H1 (cell line): Measurements from ENCODE around the gene CHCHD3. TPM values are rescaled to one million over a fixed set of nuclear protein-coding genes. Genes with fewer than 3 reads are reported as not detected.

Source experiments
- CTCF ChIA-PET: fragments of 300-600 bp; sonication (Branson Sonifier 250); formaldehyde crosslinking; loops from one replicate; lab custom pipeline; 2021; ENCODE audit not compliant: partially characterized antibody; lab: Charles Lee
- POLR2A ChIA-PET: fragments of 300-600 bp; sonication (Branson Sonifier 250); formaldehyde crosslinking; loops from one replicate; lab custom pipeline; 2021; ENCODE audit warnings: inconsistent platforms; ENCODE audit not compliant: partially characterized antibody; lab: Charles Lee
- DNase-seq, 2 experiments: peaks; one replicate each; pipeline versions ENCODE4 v3.0.0 to v3.0.0-alpha.2; 2010 to 2022; ENCODE audit warnings: low spot score in 2 of 2, low read depth in 1 of 2, mixed read lengths in 1 of 2
- FAIRE-seq: peaks from 2 replicates; lab custom pipeline; 2011; peaks lifted over from hg19 to GRCh38; lab: Jason Lieb, UNC
- H2AFZ ChIP-seq: 2 replicates; pipeline ENCODE4 v1.8.1; 2012; ENCODE audit warnings: low read length, inconsistent platforms
- H2AK5ac ChIP-seq: 2 replicates; pipeline ENCODE4 v1.6.1; 2013; ENCODE audit warnings: low read depth, low read length
- H2BK120ac ChIP-seq: replicated peaks from 2 replicates; pipeline ENCODE3; 2013; ENCODE audit warnings: low read depth, low read length, inconsistent platforms
- H2BK12ac ChIP-seq: 2 replicates; pipeline ENCODE4 v1.6.1; 2013; ENCODE audit warnings: low read depth, low read length
- H2BK15ac ChIP-seq: 2 replicates; pipeline ENCODE4 v1.6.1; 2013; ENCODE audit warnings: low read length
- H2BK20ac ChIP-seq: 2 replicates; pipeline ENCODE4 v1.6.1; 2013; ENCODE audit warnings: low read length
- H2BK5ac ChIP-seq: 2 replicates; pipeline ENCODE4 v1.6.1; 2013; ENCODE audit warnings: low read depth, low read length
- H3K14ac ChIP-seq: 2 replicates; pipeline ENCODE4 v1.6.1; 2013; ENCODE audit warnings: inconsistent platforms; ENCODE audit not compliant: insufficient read length
- H3K18ac ChIP-seq: 2 replicates; pipeline ENCODE4 v1.6.1; 2013; ENCODE audit warnings: low read length; ENCODE audit errors: extremely low read depth
- H3K23ac ChIP-seq: 2 replicates; pipeline ENCODE4 v1.6.1; 2013; ENCODE audit warnings: inconsistent platforms; ENCODE audit not compliant: insufficient read length
- H3K23me2 ChIP-seq: 2 replicates; pipeline ENCODE4 v1.6.1; 2013; ENCODE audit warnings: low read depth, low read length
- H3K27ac ChIP-seq: 2 replicates; pipeline ENCODE4 v1.6.1; 2011; ENCODE audit warnings: low read depth, low read length, inconsistent platforms
- H3K27me3 ChIP-seq, 4 experiments: replicated peaks in 1 of 4; 1 replicate in 1 of 4; 2 replicates in 3 of 4; pipeline versions ENCODE4 v1.6.1 to v1.8.1; 2011 to 2013; ENCODE audit warnings: low read length in 3 of 4, mild to moderate bottlenecking in 3 of 4, inconsistent platforms in 2 of 4, mixed read lengths in 2 of 4, moderate library complexity in 1 of 4; ENCODE audit not compliant: control insufficient read depth in 3 of 4, insufficient read depth in 3 of 4; ENCODE audit errors: extremely low read depth in 1 of 4
- H3K36me3 ChIP-seq, 4 experiments: 2 replicates each; pipeline versions ENCODE4 v1.6.1 to v1.8.1; 2011 to 2013; ENCODE audit warnings: mild to moderate bottlenecking in 4 of 4, low read length in 3 of 4, moderate library complexity in 2 of 4, control low read depth in 1 of 4, inconsistent platforms in 1 of 4; ENCODE audit not compliant: insufficient read depth in 4 of 4, control insufficient read depth in 2 of 4
- H3K4ac ChIP-seq: replicated peaks from 2 replicates; pipeline ENCODE3; 2013; ENCODE audit warnings: low read length, low read depth, mixed read lengths, inconsistent platforms; ENCODE audit not compliant: insufficient read length
- H3K4me1 ChIP-seq, 4 experiments: replicated peaks in 1 of 4; 1 replicate in 1 of 4; 2 replicates in 3 of 4; pipeline versions ENCODE4 v1.6.1 to v1.8.1; 2011 to 2013; ENCODE audit warnings: low read length in 3 of 4, inconsistent platforms in 2 of 4, mixed read lengths in 1 of 4; ENCODE audit not compliant: insufficient read depth in 4 of 4, control insufficient read depth in 3 of 4
- H3K4me2 ChIP-seq, 2 experiments: 2 replicates each; pipeline versions ENCODE4 v1.6.1 to v1.8.1; 2011 to 2013; ENCODE audit warnings: low read depth in 2 of 2, low read length in 2 of 2, control low read depth in 1 of 2, inconsistent platforms in 1 of 2, mild to moderate bottlenecking in 1 of 2; ENCODE audit not compliant: insufficient read depth in 1 of 2
- H3K4me3 ChIP-seq, 4 experiments: fragments of 200-600, 300-600 bp in 1 of 4; sonication (generic), shearing (Covaris generic), sonication (Bioruptor Twin) in 1 of 4; 2 replicates each; pipeline versions ENCODE4 v1.5.1 to v1.8.1; 2011 to 2016; ENCODE audit warnings: low read length in 4 of 4, low read depth in 3 of 4, control low read depth in 2 of 4, inconsistent platforms in 2 of 4, mild to moderate bottlenecking in 2 of 4, mixed read lengths in 1 of 4, moderate library complexity in 1 of 4; ENCODE audit not compliant: insufficient read depth in 2 of 4; ENCODE audit errors: extremely low read depth in 1 of 4
- H3K56ac ChIP-seq: replicated peaks from 2 replicates; pipeline ENCODE3; 2013; ENCODE audit warnings: low read depth, mild to moderate bottlenecking, mixed read lengths, low read length, inconsistent platforms; ENCODE audit not compliant: insufficient read length
- H3K79me1 ChIP-seq: 2 replicates; pipeline ENCODE4 v1.6.1; 2013; ENCODE audit warnings: low read depth, low read length, control low read depth
- H3K79me2 ChIP-seq, 2 experiments: 2 replicates each; pipeline versions ENCODE4 v1.6.1 to v1.8.1; 2012 to 2013; ENCODE audit warnings: low read length in 2 of 2, mild to moderate bottlenecking in 2 of 2, inconsistent platforms in 1 of 2; ENCODE audit not compliant: insufficient read depth in 2 of 2, control insufficient read depth in 1 of 2
- H3K9ac ChIP-seq, 4 experiments: replicated peaks in 1 of 4; 1 replicate in 1 of 4; 2 replicates in 3 of 4; pipeline versions ENCODE4 v1.6.1 to v1.8.1; 2011 to 2013; ENCODE audit warnings: low read depth in 3 of 4, low read length in 3 of 4, control low read depth in 2 of 4, mild to moderate bottlenecking in 2 of 4, moderate library complexity in 2 of 4, inconsistent platforms in 1 of 4; ENCODE audit errors: extremely low read depth in 1 of 4
- H3K9me3 ChIP-seq, 2 experiments: 2 replicates each; pipeline versions ENCODE4 v1.6.1 to v1.8.1; 2012 to 2013; ENCODE audit warnings: mild to moderate bottlenecking in 2 of 2, moderate library complexity in 2 of 2, control low read depth in 1 of 2, inconsistent platforms in 1 of 2, low read depth in 1 of 2, low read length in 1 of 2, mixed read lengths in 1 of 2; ENCODE audit not compliant: insufficient read depth in 2 of 2
- H4K20me1 ChIP-seq, 2 experiments: replicated peaks in 1 of 2; 2 replicates each; pipeline versions ENCODE3 to v1.8.1; 2011 to 2013; ENCODE audit warnings: inconsistent platforms in 2 of 2, low read length in 2 of 2, mild to moderate bottlenecking in 1 of 2; ENCODE audit not compliant: insufficient read depth in 2 of 2, control insufficient read depth in 1 of 2
- H4K5ac ChIP-seq: 2 replicates; pipeline ENCODE4 v1.6.1; 2013; ENCODE audit warnings: low read length, low read depth, mixed read lengths, inconsistent platforms; ENCODE audit not compliant: insufficient read length
- H4K8ac ChIP-seq: 2 replicates; pipeline ENCODE4 v1.8.0; 2013; ENCODE audit warnings: mild to moderate bottlenecking, moderate library complexity, low read length, inconsistent platforms; ENCODE audit not compliant: insufficient read depth; ENCODE audit errors: extremely low read depth
- H4K91ac ChIP-seq: replicated peaks from 2 replicates; pipeline ENCODE3; 2013; ENCODE audit warnings: low read length, mixed read lengths, inconsistent platforms; ENCODE audit not compliant: insufficient read length
- ASH2L ChIP-seq: fragments of 200-600, 300-600 bp; sonication (generic); IDR thresholded peaks from one replicate; pipeline ENCODE4 v1.7.1; 2017; ENCODE audit warnings: low read length
- CEBPB ChIP-seq: IDR thresholded peaks from 2 replicates; pipeline ENCODE4 v1.6.1; 2012; ENCODE audit warnings: low read depth, low read length
- EP300 ChIP-seq, 2 experiments: IDR thresholded peaks; 1 replicate in 1 of 2; 2 replicates in 1 of 2; pipeline ENCODE4 v1.6.1; 2011 to 2012; ENCODE audit warnings: low read depth in 2 of 2, low read length in 2 of 2, mild to moderate bottlenecking in 2 of 2, borderline replicate concordance in 1 of 2, inconsistent platforms in 1 of 2, moderate library complexity in 1 of 2
- HDAC6 ChIP-seq: IDR thresholded peaks from one replicate; pipeline ENCODE4 v1.7.1; 2012; ENCODE audit warnings: low read depth, mild to moderate bottlenecking, inconsistent platforms, low read length, moderate library complexity
- JUND ChIP-seq: IDR thresholded peaks from 2 replicates; pipeline ENCODE4 v1.6.1; 2011; ENCODE audit warnings: mild to moderate bottlenecking, improper control_type of control experiment, low read length
- KDM4A ChIP-seq: IDR thresholded peaks from one replicate; pipeline ENCODE4 v1.7.1; 2012; ENCODE audit warnings: low read depth, mild to moderate bottlenecking, moderate library complexity, low read length, inconsistent platforms; ENCODE audit not compliant: severe bottlenecking
- PHF8 ChIP-seq: fragments of 200-600 bp; sonication (generic); conservative IDR thresholded peaks from 2 replicates; pipeline ENCODE4 v1.7.1; 2012; ENCODE audit warnings: low read depth, mild to moderate bottlenecking, inconsistent platforms, low read length, moderate library complexity
- POLR2AphosphoS5 ChIP-seq: IDR thresholded peaks from 2 replicates; pipeline ENCODE4 v1.6.1; 2011; ENCODE audit warnings: low read depth, low read length
- RBBP5 ChIP-seq: IDR thresholded peaks from 2 replicates; pipeline ENCODE4 v1.7.1; 2012; ENCODE audit warnings: low read depth, mild to moderate bottlenecking, inconsistent platforms, low read length, moderate library complexity, borderline replicate concordance
- SAP30 ChIP-seq: fragments of 300-600 bp; sonication (generic); IDR thresholded peaks from 2 replicates; pipeline ENCODE4 v1.7.1; 2012; ENCODE audit warnings: low read length, moderate library complexity, mild to moderate bottlenecking, inconsistent platforms; ENCODE audit not compliant: insufficient read depth, insufficient replicate concordance
- TAF7 ChIP-seq: optimal IDR thresholded peaks from 2 replicates; pipeline ENCODE3; 2011; ENCODE audit warnings: low read depth, mild to moderate bottlenecking, inconsistent platforms, low read length, moderate library complexity, borderline replicate concordance
- WGBS, 2 experiments: shearing (Covaris generic) in 1 of 2; methylation state at CpG; one replicate each; pipeline versions ENCODE4 v1.1.6 to v1.1.7; 2013 to 2015; ENCODE audit warnings: low lambda C conversion rate in 2 of 2, mixed read lengths in 2 of 2, inconsistent platforms in 1 of 2, low coverage in 1 of 2, missing lambda C conversion rate in 1 of 2; ENCODE audit not compliant: insufficient replicate concordance in 2 of 2, insufficient coverage in 1 of 2, insufficient read length in 1 of 2; ENCODE audit errors: extremely low coverage in 1 of 2, missing lambda C conversion rate in 1 of 2; 5-methylcytosine and 5-hydroxymethylcytosine counted together
- polyA plus RNA-seq, 7 experiments: library from polyadenylated mRNA; depleted of rRNA in 3 of 7; stranded (reverse) in 5 of 7; unstranded in 2 of 7; fragments of >200 nt in 5 of 7; fragments of 200-250 nt in 2 of 7; gene quantifications; 1 replicate in 5 of 7; 2 replicates in 1 of 7; 4 replicates in 1 of 7; pipeline versions ENCODE4 v1.2.1 to v1.2.3, GENCODE V29; 2011 to 2013; ENCODE audit warnings: missing spikeins in 2 of 7, mixed read lengths in 2 of 7
- total RNA-seq: library from RNA; stranded (reverse); fragmentation: NEBNext Ultra II Directional; extraction: Animal tissue kit (Norgen Biotek cat#: 25700); gene quantifications from 2 replicates; pipeline ENCODE4 v1.2.1, GENCODE V29; 2021

CHCHD3 gene
- total and polyA plus RNA-seq, 2 of the 8 experiments (the other 6 are each of a cell fraction or from before 2014, with no cell fraction given): 42.9 to 137 TPM

- peaks cover 13 to 93% of the 10 kb centered on the region in 2 experiments for H3K79me2 ChIP-seq
- no peak overlapping the region for H3K27ac ChIP-seq
- H2BK120ac ChIP-seq: no peak overlapping the region
- H3K27me3 ChIP-seq: no peaks in the 10 kb centered on the region
- no peak for DNase-seq
- peaks cover 17 to 20% of the 10 kb centered on the region in 2 experiments for H4K20me1 ChIP-seq
- no peak overlapping the region for H3K4me2 ChIP-seq
- no peak overlapping the region for H4K91ac ChIP-seq
- no peak overlapping the region for H4K8ac ChIP-seq
- ChIA-PET CTCF (no interaction called here), POLR2A (interaction anchor here (0.6 to 1.6 kb wide), 2 partner anchors 11 kb away, joined by 3 read pairs; no protein-coding TSS in a partner anchor)
- peaks cover 2% of the 10 kb centered on the region; the same call in 1 of the 2 replicates for H3K79me1 ChIP-seq
- no peak overlapping the region for H2AFZ ChIP-seq
- no peak overlapping the region for H3K4ac ChIP-seq
- H2AK5ac ChIP-seq: no peak overlapping the region
- H3K23ac ChIP-seq: no peak overlapping the region
- H3K4me1 ChIP-seq: peaks cover 0 to 8% (median 2%) of the 10 kb centered on the region in 4 experiments; a peak in 5 of 7 replicates
- no peak overlapping the region for H4K5ac ChIP-seq
- no peak overlapping the region for H3K56ac ChIP-seq
- TF ChIP-seq TAF7: no peak
- TF ChIP-seq CEBPB: no peak
- TF ChIP-seq SAP30: no peak
- TF ChIP-seq POLR2AphosphoS5: no peak
- TF ChIP-seq RBBP5: no peak
- TF ChIP-seq PHF8: no peak
- TF ChIP-seq ASH2L: no peak
- no peak for TF ChIP-seq HDAC6
- no peak for TF ChIP-seq JUND
- TF ChIP-seq EP300 (IDR thresholded peaks at IDR 0.05; ENCODE audit: borderline replicate concordance in 1 of 2, low read depth in 2 of 2, low read length in 2 of 2): no peak
- TF ChIP-seq KDM4A: no peak
- no peak for FAIRE-seq
- H3K9ac ChIP-seq: no peak overlapping the region
- H2BK15ac ChIP-seq: no peak overlapping the region
- no peaks in the 10 kb centered on the region for H3K36me3 ChIP-seq
- no peaks in the 10 kb centered on the region for H3K9me3 ChIP-seq
- H3K14ac ChIP-seq: no peak overlapping the region
- WGBS, 2 experiments: 81% methylated on average over 4 of the region's 4 CpGs; no CpG with 5 or more reads in 1 of the 2 experiments
- no peaks in the 10 kb centered on the region for H3K23me2 ChIP-seq
- no peak overlapping the region for H3K4me3 ChIP-seq
- no peak overlapping the region for H2BK5ac ChIP-seq
- H2BK12ac ChIP-seq: no peak overlapping the region
- H3K18ac ChIP-seq: no peak overlapping the region
- no peak overlapping the region for H2BK20ac ChIP-seq
Measured at GRCh38 chr7:133053321-133053891, 28.5 kb downstream of the CHCHD3 start.
